Measurements from ENCODE around the gene BLID. TPM values are rescaled to one million over a fixed set of nuclear protein-coding genes. Genes with fewer than 3 reads are reported as not detected.

BLID gene
- total RNA-seq, 1 experiment from 2014 or later, result 5.7 TPM

- Histone ChIP-seq H3K27ac (ENCODE audit: low read length) (peak overlapping the region; percentile 99), H3K9me2 (replicated peaks; ENCODE audit: low read length) (no peaks in the 10 kb centered on the region), H4K20me1 (ENCODE audit: low read length) (no peaks in the 10 kb centered on the region), H2AFZ (ENCODE audit: low read length) (no peak overlapping the region), H3F3A (ENCODE audit: low read length, unreplicated experiment) (peaks cover 19% of the 10 kb centered on the region), H3K4me1 (ENCODE audit: insufficient read depth, low read length) (peaks cover 97% of the 10 kb centered on the region), H3K27me3 (ENCODE audit: low read length) (no peaks in the 10 kb centered on the region), H3K4me2 (ENCODE audit: low read length) (peak overlapping the region; percentile 95), H3K36me3 (ENCODE audit: low read depth, low read length) (peaks cover 51% of the 10 kb centered on the region), H3K4me3 (ENCODE audit: low read length) (peak overlapping the region; percentile 3; the same call in 1 of the 2 replicates), H3K9ac (ENCODE audit: low read length) (peak overlapping the region; percentile 99; the same call in 1 of the 2 replicates), H3K9me3 (ENCODE audit: low read length) (no peaks in the 10 kb centered on the region), H3K79me2 (ENCODE audit: low read length) (peaks cover 99% of the 10 kb centered on the region)
- BruUV-seq (replicated peaks), result no TSS peak
- CTCF ChIA-PET, result interaction anchor here (0.5 kb wide), 1 partner anchor 463 kb away, joined by 3 read pairs; no protein-coding TSS in a partner anchor
- ATAC-seq (no peak), DNase-seq (no peak)
- intact Hi-C loops (cut with micrococcal nuclease), result no loop called here
- POLR2A ChIA-PET (ENCODE audit: unreplicated experiment), result no interaction called here
- no peak for TF ChIP-seq EZH2phosphoT487 (IDR thresholded peaks at IDR 0.05; ENCODE audit: borderline replicate concordance, low read length)
- no peak for TF ChIP-seq CTCF (conservative IDR thresholded peaks at IDR 0.05; ENCODE audit: low read depth, low read length)
- TF ChIP-seq EZH2 (IDR thresholded peaks at IDR 0.05; ENCODE audit: low read length, unreplicated experiment), result no peak
Measured at GRCh38 chr11:122162095-122162494, 46.1 kb upstream of the BLID start.

GRCh38 chr11:122160841-122161590 is 45.0 kb upstream of the BLID start:
- Histone ChIP-seq H3K27ac (ENCODE audit: low read length) (peak overlapping the region; percentile 99), H4K20me1 (ENCODE audit: low read length) (no peaks in the 10 kb centered on the region), H3F3A (ENCODE audit: low read length, unreplicated experiment) (peaks cover 26% of the 10 kb centered on the region), H3K4me2 (ENCODE audit: low read length) (peak overlapping the region; percentile 95), H2AFZ (ENCODE audit: low read length) (no peak overlapping the region), H3K4me3 (ENCODE audit: low read length) (peak overlapping the region; percentile 75; the same call in 1 of the 2 replicates), H3K4me1 (ENCODE audit: insufficient read depth, low read length) (peaks cover 88% of the 10 kb centered on the region), H3K36me3 (ENCODE audit: low read depth, low read length) (peaks cover 49% of the 10 kb centered on the region), H3K79me2 (ENCODE audit: low read length) (peaks cover 100% of the 10 kb centered on the region), H3K9ac (ENCODE audit: low read length) (peak overlapping the region; percentile 99), H3K9me2 (replicated peaks; ENCODE audit: low read length) (no peaks in the 10 kb centered on the region), H3K27me3 (ENCODE audit: low read length) (no peaks in the 10 kb centered on the region), H3K9me3 (ENCODE audit: low read length) (no peaks in the 10 kb centered on the region)
- DNase-seq (peak; percentile 74), ATAC-seq (peak; percentile 1; the same call in 1 of the 2 replicates)
- TF ChIP-seq EZH2phosphoT487 (IDR thresholded peaks at IDR 0.05; ENCODE audit: borderline replicate concordance, low read length), result no peak
- no TSS peak for BruUV-seq (replicated peaks)
- CTCF ChIA-PET, result no interaction called here
- POLR2A ChIA-PET (ENCODE audit: unreplicated experiment), result interaction anchor here (0.6 kb wide), 2 partner anchors 14 to 438 kb away, joined by 3 to 4 read pairs; no protein-coding TSS in a partner anchor
- intact Hi-C loops (cut with micrococcal nuclease), result no loop called here

- POLR2A ChIA-PET (ENCODE audit: unreplicated experiment), result interaction anchor here (0.5 kb wide), 1 partner anchor 766 kb away, joined by 3 read pairs; no protein-coding TSS in a partner anchor
- CTCF ChIA-PET, result no interaction called here
- peaks cover 37% of the 10 kb centered on the region for H3F3A ChIP-seq (ENCODE audit: low read length, unreplicated experiment)
- ATAC-seq (no peak), DNase-seq (no peak)
- peaks cover 76% of the 10 kb centered on the region for H3K4me1 ChIP-seq (ENCODE audit: insufficient read depth, low read length)
- H3K4me2 ChIP-seq (ENCODE audit: low read length), result peak overlapping the region; percentile 95
- peaks cover 49% of the 10 kb centered on the region for H3K36me3 ChIP-seq (ENCODE audit: low read depth, low read length)
- H4K20me1 ChIP-seq (ENCODE audit: low read length), result no peaks in the 10 kb centered on the region
- TF ChIP-seq CTCF (conservative IDR thresholded peaks at IDR 0.05; ENCODE audit: low read depth, low read length) (no peak), EZH2phosphoT487 (IDR thresholded peaks at IDR 0.05; ENCODE audit: borderline replicate concordance, low read length) (no peak), EZH2 (IDR thresholded peaks at IDR 0.05; ENCODE audit: low read length, unreplicated experiment) (no peak)
- H3K27me3 ChIP-seq (ENCODE audit: low read length), result no peaks in the 10 kb centered on the region
- H2AFZ ChIP-seq (ENCODE audit: low read length), result no peak overlapping the region
- peak overlapping the region; percentile 75 for H3K4me3 ChIP-seq (ENCODE audit: low read length)
- BruUV-seq (replicated peaks), result no TSS peak
- H3K9me3 ChIP-seq (ENCODE audit: low read length), result no peaks in the 10 kb centered on the region
- H3K9ac ChIP-seq (ENCODE audit: low read length), result peak overlapping the region; percentile 99
- intact Hi-C loops (cut with micrococcal nuclease), result loop anchor here (5.0 to 10.0 kb wide), 2 partner anchors 345 to 503 kb away; no protein-coding TSS in a partner anchor
- H3K27ac ChIP-seq (ENCODE audit: low read length), result peak overlapping the region; percentile 99
- H3K9me2 ChIP-seq (replicated peaks; ENCODE audit: low read length), result no peaks in the 10 kb centered on the region
- peaks cover 100% of the 10 kb centered on the region for H3K79me2 ChIP-seq (ENCODE audit: low read length)
Measured at GRCh38 chr11:122159861-122160260, 43.8 kb upstream of the BLID start.

Data from PC-3 (cell line).